SK-N-SH treated with all-trans-retinoic acid at 6 μM for 48 hours (cell line): Measurements from ENCODE around the gene ACTG2.

Experiments used
- ARNTL ChIP-seq: fragments of 450-650 bp; formaldehyde crosslinking; IDR thresholded peaks from 2 replicates; pipeline ENCODE4 v1.5.0; 2020; ENCODE audit warnings: low read depth, mild to moderate bottlenecking, moderate library complexity, borderline replicate concordance
- BACH2 ChIP-seq: fragments of 250-450 bp; sonication (Bioruptor Pico); IDR thresholded peaks from 2 replicates; pipeline ENCODE4 v1.9.0; 2021; ENCODE audit warnings: mild to moderate bottlenecking, borderline replicate concordance
- CSDC2 ChIP-seq: fragments of 250-450 bp; sonication (Bioruptor Pico); IDR thresholded peaks from 2 replicates; pipeline ENCODE4 v1.5.0; 2020; ENCODE audit warnings: mild to moderate bottlenecking, moderate library complexity
- CSRNP3 ChIP-seq: fragments of 250-450 bp; sonication (Bioruptor Pico); IDR thresholded peaks from 2 replicates; pipeline ENCODE4 v1.5.1; 2021; ENCODE audit warnings: mild to moderate bottlenecking, moderate library complexity
- PATZ1 ChIP-seq: fragments of 250-450 bp; sonication (Bioruptor Pico); IDR thresholded peaks from 2 replicates; pipeline ENCODE4 v1.8.0; 2020; ENCODE audit warnings: mild to moderate bottlenecking, moderate library complexity, borderline replicate concordance
- POU6F1 ChIP-seq: fragments of 250-450 bp; sonication (Bioruptor Pico); IDR thresholded peaks from 2 replicates; pipeline ENCODE4 v1.8.0; 2021; ENCODE audit warnings: low read depth, mild to moderate bottlenecking, moderate library complexity, borderline replicate concordance
- ZC3H10 ChIP-seq: fragments of 250-450 bp; sonication (Bioruptor Pico); IDR thresholded peaks from 2 replicates; pipeline ENCODE4 v1.5.1; 2021; ENCODE audit warnings: mild to moderate bottlenecking, moderate library complexity
- ZFP3 ChIP-seq: fragments of 250-450 bp; sonication (Bioruptor Pico); IDR thresholded peaks from 2 replicates; pipeline ENCODE4 v1.5.0; 2020; ENCODE audit warnings: mild to moderate bottlenecking, moderate library complexity
- ZFP30 ChIP-seq: fragments of 450-650 bp; formaldehyde crosslinking; IDR thresholded peaks from 2 replicates; pipeline ENCODE4 v1.5.0; 2022; ENCODE audit warnings: mild to moderate bottlenecking, moderate library complexity
- ZNF565 ChIP-seq: fragments of 450-650 bp; formaldehyde crosslinking; conservative IDR thresholded peaks from 2 replicates; pipeline ENCODE4 v1.5.0; 2020; ENCODE audit warnings: low read depth, mild to moderate bottlenecking, moderate library complexity
- ZNF8 ChIP-seq: fragments of 450-650 bp; formaldehyde crosslinking; IDR thresholded peaks from 2 replicates; pipeline ENCODE4 v1.5.0; 2020; ENCODE audit warnings: mild to moderate bottlenecking, moderate library complexity

GRCh38 chr2:73892631-73893329 is at the start of gene ACTG2:
- TF ChIP-seq BACH2 (CRISPR knock-in tag): no peak
- no peak for TF ChIP-seq ZFP30 (CRISPR knock-in tag)
- TF ChIP-seq CSRNP3 (CRISPR knock-in tag): no peak
- TF ChIP-seq ZFP3 (CRISPR knock-in tag): no peak
- TF ChIP-seq CSDC2: no peak
- no peak for TF ChIP-seq ZNF8 (CRISPR knock-in tag)
- TF ChIP-seq ZNF565 (CRISPR knock-in tag): no peak
- no peak for TF ChIP-seq PATZ1
- TF ChIP-seq ZC3H10: no peak
- no peak for TF ChIP-seq ARNTL (CRISPR knock-in tag)
- TF ChIP-seq POU6F1 (CRISPR knock-in tag): no peak
